Keratinocyte (primary cell): Measurements from ENCODE around the gene SSNA1.

ENCODE experiments used
- CTCF ChIP-seq, 3 experiments: IDR thresholded peaks in 1 of 3; conservative IDR thresholded peaks in 1 of 3; optimal IDR thresholded peaks in 1 of 3; 2 replicates in 2 of 3; 3 replicates in 1 of 3; pipeline versions ENCODE3 to v1.5.1; 2011; ENCODE audit warnings: low read length in 3 of 3, mild to moderate bottlenecking in 3 of 3, moderate library complexity in 2 of 3, control low read depth in 1 of 3, inconsistent platforms in 1 of 3; ENCODE audit not compliant: insufficient read depth in 2 of 3; ENCODE audit errors: extremely low read depth in 1 of 3
- EZH2 ChIP-seq: IDR thresholded peaks from one replicate; pipeline ENCODE4 v1.6.1; 2012; ENCODE audit warnings: inconsistent platforms, mild to moderate bottlenecking, low read length, moderate library complexity

GRCh38 chr9:137212520-137212919, 24.0 kb downstream of the SSNA1 start:
- TF ChIP-seq CTCF (optimal IDR thresholded peaks at IDR 0.05 in 1 of 3, IDR thresholded peaks at IDR 0.05 in 1 of 3, conservative IDR thresholded peaks at IDR 0.05 in 1 of 3; ENCODE audit: extremely low read depth in 1 of 3, insufficient read depth in 2 of 3, low read length in 3 of 3) (peak in 1 of 3 experiments; percentile 14), EZH2 (no peak)
